Hematopoietic multipotent progenitor cell treated with erythropoietin and hydrocortisone succinate and interleukin-3 and kit ligand, for 8 days (in vitro differentiated cells): ENCODE results near the gene NHS.

ENCODE experiments used
- DNase-seq: peaks from one replicate; pipeline ENCODE4 v3.0.0-alpha.2; 2015

The NHS gene

GRCh38 chrX:17740137-17741122 is 365.4 kb downstream of the NHS start:
- no peak for DNase-seq

- DNase-seq: no peak
These were observed 366.1 kb downstream of the NHS start for GRCh38 chrX:17741123-17741511.

GRCh38 chrX:17743913-17744312 is 368.9 kb downstream of the NHS start:
- DNase-seq: no peak

GRCh38 chrX:17744896-17745523 is 370.0 kb downstream of the NHS start:
- DNase-seq: no peak

GRCh38 chrX:17747692-17748091 is 372.7 kb downstream of the NHS start:
- no peak for DNase-seq

- DNase-seq: no peak
These were observed 373.7 kb downstream of the NHS start for GRCh38 chrX:17748684-17749083.

GRCh38 chrX:17750436-17750835 is 375.4 kb downstream of the NHS start:
- DNase-seq: no peak

- DNase-seq: no peak
These were observed 383.4 kb downstream of the NHS start for GRCh38 chrX:17758382-17758781.

- DNase-seq: no peak
These were observed 385.0 kb downstream of the NHS start for GRCh38 chrX:17759990-17760389.

- peak; percentile 9 for DNase-seq
These were observed 392.7 kb downstream of the NHS start for GRCh38 chrX:17767734-17768133.

GRCh38 chrX:17768997-17769396 is 394.0 kb downstream of the NHS start:
- DNase-seq: no peak

- DNase-seq: no peak
These were observed 394.8 kb downstream of the NHS start for GRCh38 chrX:17769701-17770269.

GRCh38 chrX:17773221-17773876 is 398.3 kb downstream of the NHS start:
- no peak for DNase-seq

GRCh38 chrX:17774053-17774452 is 399.1 kb downstream of the NHS start:
- no peak for DNase-seq

GRCh38 chrX:17778997-17779396 is 404.0 kb downstream of the NHS start:
- DNase-seq: no peak

GRCh38 chrX:17779434-17779833 is 404.4 kb downstream of the NHS start:
- DNase-seq: no peak
